ENCODE data around the gene IL4.

IL4 gene

DNA sequence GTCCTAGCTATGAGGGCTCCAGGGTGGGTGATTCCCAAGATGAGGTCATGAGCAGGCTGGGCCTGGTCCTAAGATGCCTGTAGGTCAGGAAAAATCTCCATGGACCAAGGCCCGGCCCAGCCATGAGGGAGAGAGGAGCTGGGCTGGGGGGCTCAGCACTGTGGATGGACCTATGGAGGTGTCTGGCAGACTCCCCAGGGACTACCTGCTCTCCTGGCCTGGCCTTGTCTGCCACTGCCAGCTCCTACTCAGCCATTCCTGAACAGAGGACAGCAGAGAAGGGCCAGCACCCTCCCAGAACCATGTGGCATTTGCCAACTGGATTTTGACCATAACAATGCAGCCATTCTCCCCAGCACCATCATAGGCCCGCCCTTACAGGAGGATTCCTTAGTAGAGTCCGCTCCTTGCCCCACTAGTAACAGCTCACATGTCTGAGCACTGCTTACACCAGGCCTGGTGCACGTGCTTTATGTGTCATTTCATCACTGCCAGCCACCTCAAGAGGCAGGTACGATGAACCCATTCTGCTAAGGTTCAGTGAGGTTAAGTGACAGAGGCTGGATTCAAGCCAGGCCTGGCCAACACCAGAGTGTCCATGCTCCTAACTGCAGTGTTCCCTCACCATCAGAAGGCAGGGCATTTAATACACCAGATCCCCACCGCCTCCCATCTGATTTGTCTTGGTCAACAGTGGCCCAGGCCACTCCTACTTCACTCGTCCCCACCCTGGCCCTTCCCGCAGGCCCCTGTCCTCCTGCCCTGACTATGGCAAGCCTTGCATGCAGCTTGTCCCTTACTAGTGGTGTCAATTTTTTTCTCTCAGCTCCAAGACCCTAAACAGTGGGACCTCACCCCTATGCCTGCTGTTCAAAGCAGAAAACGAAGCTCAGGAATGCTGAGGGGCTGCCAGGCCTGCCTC, 15.1 kb upstream of the IL4 start:
- DNase-seq = peak; percentile 64

DNA sequence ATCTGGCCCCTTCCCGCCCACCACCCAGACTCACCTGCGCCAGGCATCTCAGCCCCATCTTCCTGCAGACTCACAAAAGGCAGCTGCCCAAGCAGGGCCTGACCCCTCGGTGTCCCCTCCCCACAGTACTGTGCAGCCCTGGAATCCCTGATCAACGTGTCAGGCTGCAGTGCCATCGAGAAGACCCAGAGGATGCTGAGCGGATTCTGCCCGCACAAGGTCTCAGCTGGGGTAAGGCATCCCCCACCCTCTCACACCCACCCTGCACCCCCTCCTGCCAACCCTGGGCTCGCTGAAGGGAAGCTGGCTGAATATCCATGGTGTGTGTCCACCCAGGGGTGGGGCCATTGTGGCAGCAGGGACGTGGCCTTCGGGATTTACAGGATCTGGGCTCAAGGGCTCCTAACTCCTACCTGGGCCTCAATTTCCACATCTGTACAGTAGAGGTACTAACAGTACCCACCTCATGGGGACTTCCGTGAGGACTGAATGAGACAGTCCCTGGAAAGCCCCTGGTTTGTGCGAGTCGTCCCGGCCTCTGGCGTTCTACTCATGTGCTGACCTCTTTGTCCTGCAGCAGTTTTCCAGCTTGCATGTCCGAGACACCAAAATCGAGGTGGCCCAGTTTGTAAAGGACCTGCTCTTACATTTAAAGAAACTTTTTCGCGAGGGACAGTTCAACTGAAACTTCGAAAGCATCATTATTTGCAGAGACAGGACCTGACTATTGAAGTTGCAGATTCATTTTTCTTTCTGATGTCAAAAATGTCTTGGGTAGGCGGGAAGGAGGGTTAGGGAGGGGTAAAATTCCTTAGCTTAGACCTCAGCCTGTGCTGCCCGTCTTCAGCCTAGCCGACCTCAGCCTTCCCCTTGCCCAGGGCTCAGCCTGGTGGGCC, 13.9 kb upstream of the IL4 start:
- DNase-seq = peak; percentile 51

DNA sequence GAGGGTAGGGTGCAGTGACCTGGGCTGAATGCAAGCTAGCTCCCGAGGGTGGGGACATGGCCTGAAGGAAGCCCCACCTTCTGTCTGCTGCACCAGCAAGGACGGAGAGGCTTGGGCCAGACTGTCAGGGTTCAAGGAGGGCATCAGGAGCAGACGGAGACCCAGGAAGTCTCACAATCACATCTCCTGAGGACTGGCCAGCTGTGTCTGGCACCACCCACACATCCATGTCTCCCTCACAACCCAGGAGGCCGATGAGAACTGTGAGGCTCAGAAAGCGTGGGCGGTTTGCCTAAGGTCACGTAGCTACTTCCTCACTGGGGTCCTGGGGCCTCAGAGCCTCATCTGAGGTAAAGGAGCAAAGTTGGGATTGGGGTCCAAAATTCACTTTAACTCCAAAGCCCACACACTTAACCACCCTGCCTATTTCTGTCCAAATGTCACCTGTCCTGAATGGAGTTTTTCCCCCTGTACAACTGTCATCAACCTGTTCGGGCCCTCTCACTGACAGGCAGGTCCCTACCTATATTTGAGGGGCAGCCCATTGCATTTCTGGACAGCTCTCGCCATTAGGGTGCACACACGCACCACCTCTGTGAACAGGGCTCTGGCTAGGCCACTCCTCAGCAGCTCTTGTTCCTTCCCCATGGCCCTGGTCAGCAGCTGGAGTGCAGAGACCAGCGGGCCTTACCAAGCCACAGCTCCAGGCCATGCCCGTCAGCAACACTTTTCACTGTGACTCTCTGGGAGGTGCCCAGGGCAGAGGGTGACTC, 12.4 kb upstream of the IL4 start:
- peak; percentile 61 for DNase-seq

DNA sequence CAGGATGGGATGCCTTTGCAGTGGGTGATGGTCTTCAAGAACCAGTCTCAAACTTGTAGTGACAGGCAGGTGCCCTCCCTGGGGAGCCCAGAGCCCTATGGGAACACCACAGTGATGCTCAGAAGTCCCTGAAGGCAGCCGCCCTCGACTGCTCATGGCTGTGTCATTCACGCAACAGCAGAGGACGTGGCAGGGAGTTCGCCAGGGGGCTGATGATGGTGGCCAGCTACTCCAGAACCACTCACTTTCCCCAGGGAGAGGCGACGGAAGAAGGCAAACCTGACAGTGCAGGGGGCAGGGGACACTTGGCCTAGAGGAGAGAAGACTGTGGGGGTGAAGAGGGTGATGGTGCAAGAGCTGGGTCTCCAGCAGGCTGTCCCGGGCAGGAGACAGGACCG, 11.8 kb upstream of the IL4 start:
- DNase-seq = peak; percentile 59

DNA sequence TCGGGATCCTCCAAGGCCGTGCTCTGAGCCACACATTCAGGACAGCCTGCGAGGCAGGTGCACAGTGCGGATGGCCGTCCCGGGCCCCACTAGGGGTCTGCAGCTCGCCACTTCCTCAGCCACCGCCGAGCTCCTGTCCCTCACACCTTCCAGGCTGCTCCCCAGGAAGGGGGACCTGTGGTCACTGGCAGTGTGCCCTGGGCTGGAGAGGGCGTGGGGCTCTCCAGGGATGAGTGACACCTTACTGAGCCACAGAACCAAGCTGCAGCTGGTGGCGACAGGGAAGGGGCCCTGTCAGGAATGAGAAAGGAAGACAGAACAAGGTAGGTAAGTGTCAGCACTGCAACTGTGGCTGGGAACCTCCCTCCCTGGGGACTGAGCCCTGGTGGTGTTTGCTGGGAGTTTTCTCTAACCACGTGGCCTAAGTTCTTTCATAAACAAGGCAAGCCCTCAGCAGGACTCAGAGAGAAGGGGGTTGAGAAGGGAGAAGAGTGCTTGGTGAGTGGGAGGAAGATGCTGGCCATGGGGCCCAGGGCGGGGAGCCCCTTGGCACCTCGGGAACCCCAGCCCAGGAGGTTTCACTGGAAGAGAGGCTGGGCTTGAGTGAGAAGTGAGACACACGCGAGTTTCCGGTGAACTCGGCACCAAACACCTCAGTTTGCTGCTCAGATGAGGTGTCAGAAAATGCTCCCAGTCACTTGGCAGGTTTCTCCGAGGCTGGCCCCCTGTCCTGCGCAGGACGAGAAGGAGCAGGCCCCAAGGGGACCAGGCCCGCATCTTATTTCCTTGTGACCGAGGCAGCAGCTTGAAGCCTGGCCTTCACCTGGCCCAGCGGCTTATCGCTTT, 10.6 kb upstream of the IL4 start:
- DNase-seq = peak; percentile 73

DNA sequence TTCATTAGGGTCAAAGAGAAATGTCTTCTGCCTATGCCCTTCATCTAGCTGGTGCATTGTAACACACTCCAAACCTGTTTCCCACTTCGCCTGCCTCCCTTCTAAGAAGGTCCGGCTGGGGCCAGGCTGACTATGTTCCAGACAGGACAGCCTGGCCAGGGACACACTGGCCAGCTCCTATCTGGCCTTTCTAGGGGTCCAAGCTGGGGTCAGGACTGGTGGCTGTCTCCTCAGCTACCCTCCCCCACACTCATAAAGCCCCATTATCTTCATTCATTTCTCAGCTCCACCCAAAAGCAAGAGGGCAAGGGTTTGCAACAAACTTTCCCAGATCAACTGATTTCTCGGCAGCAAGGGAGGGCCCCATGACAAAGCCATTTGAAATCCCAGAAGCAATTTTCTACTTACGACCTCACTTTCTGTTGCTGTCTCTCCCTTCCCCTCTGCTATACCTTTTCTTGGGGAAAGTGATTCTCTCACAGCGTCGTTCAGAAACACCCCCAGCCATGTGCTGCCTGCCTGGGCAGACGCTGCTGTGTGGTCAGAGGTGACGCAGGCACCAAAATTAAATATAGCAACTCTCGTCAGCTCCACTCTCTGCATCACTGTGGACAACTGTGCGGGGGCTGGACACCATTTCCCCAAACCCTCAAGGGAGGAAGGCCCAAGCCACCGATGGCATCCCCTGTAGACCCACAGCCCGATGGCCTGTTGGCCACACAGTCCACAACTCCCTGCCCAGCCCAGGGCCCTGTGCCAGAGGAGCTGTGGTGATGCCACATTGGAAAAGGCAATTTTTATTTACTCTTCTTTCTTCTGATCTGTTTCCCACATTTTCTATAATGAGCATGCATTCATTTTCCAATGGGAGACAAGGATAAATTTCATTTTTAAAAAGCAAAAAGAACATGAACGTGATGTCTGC, 9.8 kb upstream of the IL4 start:
- peak; percentile 54 for DNase-seq

DNA sequence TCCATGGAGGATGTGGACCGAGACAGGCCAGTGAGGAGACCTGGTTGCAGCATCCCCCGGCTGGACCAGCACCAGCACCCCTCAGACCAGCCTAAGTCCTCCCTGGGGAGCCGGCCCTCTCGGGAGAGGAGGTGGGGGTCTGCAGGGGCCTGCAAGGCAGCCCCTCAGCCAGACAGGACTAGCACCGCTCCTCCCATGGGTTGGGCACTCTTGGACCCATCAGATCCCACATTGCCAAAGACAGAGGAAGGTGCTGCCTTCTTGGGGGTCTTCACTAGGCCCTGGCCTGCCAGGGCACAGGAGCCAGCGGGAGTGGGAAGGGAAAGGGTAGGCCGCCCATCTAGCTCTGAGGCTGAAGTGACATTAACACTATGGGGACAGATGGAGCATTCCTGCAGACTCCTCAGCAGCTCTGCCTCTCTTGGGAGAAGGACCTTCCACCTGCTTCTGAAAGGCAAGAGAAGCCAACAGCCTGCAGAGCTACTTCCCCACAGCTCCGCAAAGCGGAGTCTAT, 9.0 kb upstream of the IL4 start:
- peak; percentile 52 for DNase-seq

DNA sequence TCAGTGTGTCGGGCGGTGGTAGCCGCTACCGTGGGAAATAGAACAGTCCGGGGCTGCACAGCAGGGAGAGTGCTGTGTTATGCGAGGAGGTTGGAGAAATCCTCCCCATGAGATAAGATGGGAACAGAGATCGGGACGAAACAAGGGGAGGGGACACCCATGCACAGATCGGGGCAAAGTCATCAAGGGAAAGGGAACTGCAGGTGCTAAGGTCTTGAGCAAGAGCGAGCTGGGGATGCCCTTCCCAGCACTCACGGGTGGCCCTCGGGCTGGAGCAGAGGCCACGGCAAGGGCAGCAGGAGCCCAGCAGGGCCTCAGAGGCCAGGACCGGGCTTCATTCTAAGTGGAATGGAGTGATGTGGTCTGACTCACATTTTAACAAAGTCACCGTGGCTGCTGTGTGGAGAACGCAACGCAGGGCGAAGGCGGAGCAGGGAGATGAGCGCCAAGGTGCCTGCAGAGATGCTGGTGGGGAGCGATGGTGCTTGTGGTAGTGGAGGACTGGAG, 8.2 kb upstream of the IL4 start:
- DNase-seq = peak; percentile 47

DNA sequence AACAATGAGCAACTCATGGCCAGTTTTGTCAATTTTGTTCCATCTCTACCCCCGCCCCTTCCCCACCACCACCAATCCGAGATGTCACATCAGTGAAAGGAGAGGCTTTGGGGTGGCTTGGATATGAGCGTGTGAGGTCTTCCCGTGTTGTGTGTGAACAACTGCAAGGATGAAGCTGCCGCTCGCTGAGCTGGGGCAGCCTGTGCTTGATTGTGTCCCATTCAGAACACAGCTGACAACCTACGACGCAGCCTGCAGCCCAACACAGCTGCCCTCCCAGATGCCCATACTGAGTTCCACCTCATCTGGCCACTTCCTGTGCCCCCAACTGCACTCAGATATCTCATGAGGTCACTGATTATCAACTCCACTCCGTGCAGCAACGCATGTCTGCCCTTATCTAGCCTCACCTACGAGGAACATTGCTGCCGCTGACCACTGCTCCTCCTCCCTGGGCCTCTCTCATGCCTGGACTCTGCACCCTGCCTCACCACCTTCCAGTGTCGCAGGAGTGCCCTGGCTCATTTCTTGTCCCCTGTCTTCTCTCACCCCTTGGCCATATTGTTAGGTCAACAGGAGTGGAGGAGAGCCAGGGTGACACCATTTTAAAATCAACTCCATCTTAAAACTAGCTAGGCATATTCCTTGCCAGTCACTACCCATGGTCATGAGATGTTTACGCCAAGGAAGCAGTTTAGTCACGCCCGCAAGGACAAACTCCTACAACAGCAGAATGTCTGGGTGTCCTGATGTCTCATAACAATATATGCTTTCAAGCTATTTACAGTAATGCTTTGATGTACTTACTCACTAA, 7.3 kb upstream of the IL4 start:
- DNase-seq = no peak

DNA sequence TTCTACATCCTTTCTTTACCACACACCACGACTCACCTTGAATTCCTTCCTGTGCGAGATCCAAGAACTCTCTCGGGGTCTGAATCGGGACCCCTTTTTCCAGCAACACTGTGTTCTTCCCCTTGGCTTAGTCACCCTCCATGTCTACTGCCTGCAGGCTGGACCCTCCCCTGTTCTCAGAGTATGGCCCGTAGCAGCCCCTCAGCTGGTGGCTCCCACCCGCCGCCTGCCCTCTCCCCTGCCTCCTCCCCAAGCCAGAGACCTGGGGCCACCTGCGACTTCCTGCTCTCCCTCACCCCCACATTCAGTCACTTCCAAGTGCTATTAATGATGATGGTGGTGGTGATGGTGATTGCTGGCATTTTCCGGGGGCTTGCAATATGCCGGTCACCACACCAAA, 6.5 kb upstream of the IL4 start:
- no peak for DNase-seq

DNA sequence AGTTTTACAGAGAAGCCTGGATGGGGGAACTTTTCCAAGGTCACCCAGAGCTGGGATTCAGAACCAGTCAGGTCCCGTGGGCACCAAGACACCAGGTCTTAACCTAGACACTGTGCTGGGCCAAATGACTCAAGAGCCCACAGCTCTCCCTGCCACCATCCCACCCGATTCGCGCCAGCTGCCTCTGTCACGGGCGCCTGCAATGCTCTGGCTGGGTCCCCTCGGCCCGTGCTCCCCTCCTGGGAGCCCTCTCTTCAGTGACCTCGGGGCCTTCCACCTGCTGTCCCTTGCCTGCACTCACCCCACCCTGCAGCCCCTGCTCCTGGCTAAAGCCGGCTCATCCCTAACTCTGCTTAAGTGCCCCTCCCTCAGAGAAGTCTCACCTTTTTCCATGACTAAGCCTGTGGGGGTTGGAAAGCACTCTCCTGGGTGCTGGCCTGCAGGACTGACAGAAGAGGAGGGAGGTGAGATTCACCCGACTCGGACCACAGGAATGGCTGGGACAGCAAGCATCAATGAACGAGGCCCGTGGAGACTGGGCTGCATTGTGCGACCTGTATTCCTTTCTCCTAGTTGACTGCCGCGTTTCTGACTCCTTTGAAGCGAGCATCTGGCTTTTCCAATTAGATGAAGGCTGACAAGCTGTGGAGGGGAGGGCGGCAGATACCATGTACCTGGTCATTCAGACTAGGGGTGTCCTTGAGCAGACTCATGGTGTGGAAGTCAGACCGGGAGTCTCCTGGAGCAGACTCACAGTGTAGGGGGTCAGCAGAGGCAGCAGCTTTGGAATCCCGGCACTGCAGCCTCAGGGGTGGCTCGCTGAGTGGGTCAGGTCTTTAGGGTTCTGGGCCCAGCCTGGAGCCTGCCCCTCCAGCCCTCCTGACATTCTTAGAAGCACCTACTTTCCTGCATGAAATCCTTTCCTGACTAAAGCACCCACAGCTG, 5.8 kb upstream of the IL4 start:
- DNase-seq = no peak

DNA sequence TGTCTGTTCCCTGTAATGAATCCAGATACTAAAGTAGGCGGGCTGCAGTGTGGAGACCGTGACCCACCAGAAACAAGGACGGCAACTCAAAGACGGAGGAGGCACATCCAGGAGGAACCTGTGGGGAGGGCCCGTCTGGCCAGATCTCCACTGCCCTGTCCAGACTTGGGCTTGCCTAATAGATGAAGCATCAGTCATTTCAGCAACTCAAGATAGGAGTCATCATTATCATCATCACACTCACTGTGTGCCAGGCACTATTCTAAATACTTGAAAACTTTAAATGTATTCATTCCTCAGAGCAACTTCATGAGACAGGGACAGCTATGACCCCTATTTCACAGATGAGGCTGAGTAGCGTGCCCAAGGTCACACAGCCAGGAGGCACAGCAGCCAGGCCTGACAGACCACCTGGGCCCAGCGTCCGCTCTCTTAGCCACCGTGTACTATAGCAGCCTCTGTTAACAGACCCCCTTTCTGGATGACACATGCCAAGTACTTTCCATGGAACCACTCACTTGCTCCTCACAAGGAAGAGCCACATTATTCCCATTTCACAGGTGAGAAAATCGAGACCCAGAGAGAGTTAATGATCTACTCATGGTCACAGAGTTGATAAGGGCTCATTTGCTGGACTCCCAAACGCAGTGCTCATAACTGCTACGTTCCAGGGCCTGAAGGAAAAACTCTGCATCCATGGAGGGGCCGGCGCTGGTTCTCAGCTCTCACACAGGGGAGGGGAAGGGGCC, 4.9 kb upstream of the IL4 start:
- DNase-seq = no peak

DNA sequence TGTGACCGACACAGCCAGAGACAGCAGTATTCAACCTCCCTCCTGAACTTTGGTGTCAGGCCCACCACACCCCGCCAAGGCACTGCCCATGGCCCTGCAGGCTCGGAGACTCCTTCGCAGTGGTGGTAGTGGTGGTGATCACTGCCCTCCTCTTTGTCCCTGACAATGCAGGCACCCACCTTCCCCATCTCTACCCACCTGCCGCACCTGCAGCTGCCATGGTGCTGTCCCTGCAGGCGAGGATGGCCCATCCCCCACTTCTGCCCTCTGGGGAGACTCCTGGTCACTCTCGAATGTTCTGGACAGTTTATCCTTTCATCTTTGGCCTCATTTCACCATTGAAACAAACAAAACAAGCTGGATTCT, 4.4 kb upstream of the IL4 start:
- no peak for DNase-seq

DNA sequence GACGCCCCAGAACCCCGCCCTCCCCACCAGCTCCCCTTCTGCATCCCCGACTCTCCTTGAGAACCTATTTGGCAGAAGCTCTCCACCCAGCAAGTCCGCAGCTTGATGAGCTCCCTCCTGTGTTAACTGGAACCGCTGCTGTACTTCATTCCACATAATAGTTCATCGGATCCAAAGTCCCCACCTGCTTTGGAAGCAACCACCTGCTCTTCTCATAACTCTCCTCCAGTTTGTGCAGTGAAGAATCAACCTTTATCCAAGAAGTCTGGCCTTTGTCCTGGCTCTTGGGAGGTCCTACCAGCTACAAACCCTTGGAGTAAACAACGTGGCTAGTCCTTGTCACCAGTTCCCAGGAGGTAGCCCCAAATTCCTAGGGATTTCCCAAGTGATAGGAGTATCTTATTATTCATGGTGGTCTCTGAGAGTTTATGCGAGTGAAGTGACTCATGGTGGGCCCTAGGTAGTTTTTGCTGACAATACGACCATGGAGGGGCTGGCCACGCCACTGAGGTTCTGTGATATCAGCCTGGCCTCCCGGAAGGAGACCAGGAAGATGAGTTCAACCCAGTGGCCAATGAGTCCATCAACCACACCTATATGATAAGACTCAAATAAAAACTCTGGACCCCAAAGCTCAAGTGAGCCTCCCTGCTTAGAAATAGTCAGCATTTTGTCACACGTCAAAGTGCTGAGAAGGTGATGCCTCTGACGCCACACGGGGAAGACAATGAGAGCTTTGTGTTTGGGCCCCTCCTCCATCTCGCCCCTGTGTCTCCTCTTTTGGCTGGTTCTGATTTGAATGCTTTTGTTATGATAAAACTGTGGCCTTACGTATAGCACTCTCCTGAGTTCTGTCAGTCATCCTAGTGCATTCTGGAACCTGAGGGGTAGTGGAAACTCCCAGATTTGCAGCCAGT, 3.6 kb upstream of the IL4 start:
- no peak for DNase-seq

DNA sequence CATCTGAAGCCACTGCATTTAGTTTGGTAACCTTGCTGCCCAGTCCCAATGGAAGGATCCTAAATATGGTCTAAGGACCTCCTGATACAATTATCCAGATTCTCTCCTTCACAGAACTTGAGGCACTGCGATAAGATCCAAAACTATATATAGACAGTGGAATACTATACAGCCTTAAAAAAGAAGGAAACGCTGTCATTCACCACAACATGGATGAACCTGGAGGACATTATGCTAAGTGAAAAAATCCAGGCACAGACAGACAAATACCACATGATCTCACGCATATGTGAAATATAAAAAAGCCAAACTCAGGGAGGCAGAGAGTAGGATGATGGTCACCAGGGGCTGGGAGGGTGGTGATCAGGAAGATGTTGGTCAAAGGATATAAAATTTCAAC, 2.8 kb upstream of the IL4 start:
- no peak for DNase-seq

DNA sequence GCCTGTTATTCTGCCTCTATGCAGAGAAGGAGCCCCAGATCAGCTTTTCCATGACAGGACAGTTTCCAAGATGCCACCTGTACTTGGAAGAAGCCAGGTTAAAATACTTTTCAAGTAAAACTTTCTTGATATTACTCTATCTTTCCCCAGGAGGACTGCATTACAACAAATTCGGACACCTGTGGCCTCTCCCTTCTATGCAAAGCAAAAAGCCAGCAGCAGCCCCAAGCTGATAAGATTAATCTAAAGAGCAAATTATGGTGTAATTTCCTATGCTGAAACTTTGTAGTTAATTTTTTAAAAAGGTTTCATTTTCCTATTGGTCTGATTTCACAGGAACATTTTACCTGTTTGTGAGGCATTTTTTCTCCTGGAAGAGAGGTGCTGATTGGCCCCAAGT, 301 bp upstream of the IL4 start:
- no peak for DNase-seq

Measured in activated CD8-positive, alpha-beta memory T cell treated with anti-CD3 and anti-CD28 coated beads, Interleukin-2, amount 50 U/mL, for 48 hours (primary cell).